Tibial nerve (tissue), 4 donors: ENCODE measurements around the gene LTBR.

ENCODE experiments used
- EP300 ChIP-seq, 2 donors: sonication (generic); formaldehyde crosslinking; IDR thresholded peaks; one replicate each; pipeline ENCODE4 v1.6.1; 2017; ENCODE audit warnings: antibody characterized with exemption in 2 of 2, mild to moderate bottlenecking in 1 of 2
- TF ChIP-seq, protein P1 (sequence below), 5 experiments: fragments of 200-600 bp in 3 of 5; fragments of 450-650 bp in 2 of 5; sonication (generic) in 3 of 5; IDR thresholded peaks; one replicate each; pipeline ENCODE4 v1.5.1; 2016 to 2019; ENCODE audit warnings: antibody characterized with exemption in 5 of 5, mild to moderate bottlenecking in 3 of 5, moderate library complexity in 2 of 5

DNA sequence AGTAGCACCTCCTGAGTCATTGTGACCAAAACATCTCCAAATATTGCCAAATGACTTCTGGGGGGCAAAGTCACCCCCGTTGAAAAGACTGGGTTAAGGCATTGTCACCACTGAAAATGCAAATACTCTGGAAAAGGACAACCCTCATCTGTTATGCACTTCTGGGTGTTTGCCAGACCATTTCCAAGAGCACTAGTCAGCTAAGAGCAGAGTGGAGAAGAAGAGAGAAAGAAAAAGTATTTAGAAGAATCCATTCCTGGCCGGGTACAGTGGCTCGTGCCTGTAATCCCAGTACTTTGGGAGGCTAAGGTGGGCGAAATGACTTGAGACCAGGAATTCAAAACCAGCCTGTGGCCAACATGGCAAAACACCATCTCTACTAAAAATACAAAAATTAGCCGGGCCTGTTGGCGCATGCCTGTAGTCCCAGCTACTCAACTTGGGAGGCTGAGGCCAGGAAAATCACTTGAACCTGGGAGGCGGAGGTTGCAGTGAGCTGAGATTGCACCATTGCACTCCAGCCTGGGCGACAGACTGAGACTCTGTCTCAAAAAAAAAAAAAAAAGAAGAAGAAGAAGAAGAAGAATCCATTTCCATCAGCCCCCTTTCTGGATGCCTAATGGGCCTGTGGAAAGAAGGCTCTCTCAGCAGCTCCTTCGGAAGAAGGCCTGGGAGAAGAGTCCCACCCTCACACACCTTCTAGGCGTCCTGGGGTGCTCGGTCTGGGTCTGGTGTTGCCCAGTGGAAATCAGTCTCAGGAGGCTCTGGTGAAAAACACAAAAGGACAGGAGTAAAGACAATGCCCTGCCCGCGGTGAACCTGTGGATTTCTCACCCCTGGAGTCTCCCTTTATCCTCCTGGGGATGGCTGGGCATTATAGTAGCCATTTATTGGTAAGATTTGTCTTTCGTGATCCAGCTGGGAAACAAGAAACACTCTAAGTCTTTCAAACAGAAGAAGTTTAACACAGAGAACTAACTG is 3.5 kb upstream of the LTBR start:
- TF ChIP-seq, protein P1, sequence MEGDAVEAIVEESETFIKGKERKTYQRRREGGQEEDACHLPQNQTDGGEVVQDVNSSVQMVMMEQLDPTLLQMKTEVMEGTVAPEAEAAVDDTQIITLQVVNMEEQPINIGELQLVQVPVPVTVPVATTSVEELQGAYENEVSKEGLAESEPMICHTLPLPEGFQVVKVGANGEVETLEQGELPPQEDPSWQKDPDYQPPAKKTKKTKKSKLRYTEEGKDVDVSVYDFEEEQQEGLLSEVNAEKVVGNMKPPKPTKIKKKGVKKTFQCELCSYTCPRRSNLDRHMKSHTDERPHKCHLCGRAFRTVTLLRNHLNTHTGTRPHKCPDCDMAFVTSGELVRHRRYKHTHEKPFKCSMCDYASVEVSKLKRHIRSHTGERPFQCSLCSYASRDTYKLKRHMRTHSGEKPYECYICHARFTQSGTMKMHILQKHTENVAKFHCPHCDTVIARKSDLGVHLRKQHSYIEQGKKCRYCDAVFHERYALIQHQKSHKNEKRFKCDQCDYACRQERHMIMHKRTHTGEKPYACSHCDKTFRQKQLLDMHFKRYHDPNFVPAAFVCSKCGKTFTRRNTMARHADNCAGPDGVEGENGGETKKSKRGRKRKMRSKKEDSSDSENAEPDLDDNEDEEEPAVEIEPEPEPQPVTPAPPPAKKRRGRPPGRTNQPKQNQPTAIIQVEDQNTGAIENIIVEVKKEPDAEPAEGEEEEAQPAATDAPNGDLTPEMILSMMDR (IDR thresholded peaks at IDR 0.05): no peak
- no peak for TF ChIP-seq EP300 (IDR thresholded peaks at IDR 0.05)
